HG03196 (cell line): ENCODE measurements around the gene PHC2.

Source experiments
- ATAC-seq: cut with Tn5 transposase; IDR thresholded peaks from one replicate; pipeline ENCODE4 v1.9.1; 2021; ENCODE audit not compliant: unreplicated experiment

PHC2 gene

GRCh38 chr1:33455539-33456501 lies 24.9 kb upstream of the PHC2 start:
- ATAC-seq = no peak

GRCh38 chr1:33454646-33455282 lies 23.9 kb upstream of the PHC2 start:
- ATAC-seq = no peak

- no peak for ATAC-seq
Observed at GRCh38 chr1:33446590-33446989, 15.7 kb upstream of the PHC2 start.

GRCh38 chr1:33445108-33445507 lies 14.2 kb upstream of the PHC2 start:
- ATAC-seq = no peak

- ATAC-seq = no peak
Observed at GRCh38 chr1:33443705-33444180, 12.8 kb upstream of the PHC2 start.

- no peak for ATAC-seq
Observed at GRCh38 chr1:33443080-33443704, 12.3 kb upstream of the PHC2 start.

GRCh38 chr1:33442141-33442540 lies 11.2 kb upstream of the PHC2 start:
- no peak for ATAC-seq

GRCh38 chr1:33441088-33441745 lies 10.3 kb upstream of the PHC2 start:
- ATAC-seq = no peak

- ATAC-seq = no peak
Observed at GRCh38 chr1:33439662-33440061, 8.8 kb upstream of the PHC2 start.

GRCh38 chr1:33438364-33439160 lies 7.7 kb upstream of the PHC2 start:
- no peak for ATAC-seq

GRCh38 chr1:33436557-33437285 lies 5.8 kb upstream of the PHC2 start:
- no peak for ATAC-seq

- no peak for ATAC-seq
Observed at GRCh38 chr1:33435096-33435820, 4.4 kb upstream of the PHC2 start.

- no peak for ATAC-seq
Observed at GRCh38 chr1:33434363-33434750, 3.5 kb upstream of the PHC2 start.

- ATAC-seq = no peak
Observed at GRCh38 chr1:33433509-33434362, 2.8 kb upstream of the PHC2 start.

GRCh38 chr1:33429856-33430691 lies 821 bp downstream of the PHC2 start:
- ATAC-seq = no peak

GRCh38 chr1:33429332-33429731 lies 1.6 kb downstream of the PHC2 start:
- no peak for ATAC-seq

- ATAC-seq = no peak
Observed at GRCh38 chr1:33428661-33429060, 2.2 kb downstream of the PHC2 start.
